Rectal smooth muscle tissue (tissue), 1 donor: Measurements from ENCODE around the gene GPR160.

Source experiments
- H3K27ac ChIP-seq: one replicate; pipeline ENCODE4 v1.7.0; 2013; ENCODE audit warnings: low read depth, low read length, inconsistent platforms
- H3K27me3 ChIP-seq: one replicate; pipeline ENCODE4 v1.7.0; 2013; ENCODE audit warnings: low read length; ENCODE audit not compliant: control insufficient read depth, insufficient read depth
- H3K36me3 ChIP-seq: one replicate; pipeline ENCODE4 v1.7.0; 2013; ENCODE audit warnings: low read length; ENCODE audit not compliant: control insufficient read depth, insufficient read depth
- H3K4me1 ChIP-seq: one replicate; pipeline ENCODE4 v1.7.0; 2013; ENCODE audit warnings: low read length; ENCODE audit not compliant: control insufficient read depth, insufficient read depth
- H3K4me3 ChIP-seq: one replicate; pipeline ENCODE4 v1.7.0; 2013; ENCODE audit warnings: low read length
- H3K9ac ChIP-seq: one replicate; pipeline ENCODE4 v1.7.0; 2013; ENCODE audit warnings: low read length

Gene GPR160

DNA sequence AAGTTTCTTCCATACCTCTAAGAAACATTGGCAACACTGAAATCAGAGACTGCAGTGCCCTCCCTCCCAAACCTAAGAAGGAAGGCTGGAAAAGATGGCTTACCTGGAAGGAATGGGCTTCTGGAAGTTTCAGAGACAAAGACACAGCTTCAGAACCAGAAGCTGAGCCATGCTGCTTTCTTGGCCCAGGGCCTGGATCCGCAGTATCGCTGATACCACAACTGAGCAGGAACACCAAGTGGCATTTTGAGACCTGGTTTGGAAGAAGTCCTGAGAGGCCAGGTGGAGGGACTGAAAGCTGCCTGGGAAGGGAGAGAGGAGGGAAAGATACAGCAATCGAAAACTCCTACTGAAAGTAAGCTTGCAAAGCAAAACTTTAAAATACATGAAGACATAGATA, 19.8 kb downstream of the GPR160 start:
- Histone ChIP-seq H3K27ac (no peak overlapping the region), H3K36me3 (no peaks in the 10 kb centered on the region), H3K9ac (no peak overlapping the region), H3K27me3 (no peaks in the 10 kb centered on the region), H3K4me1 (no peaks in the 10 kb centered on the region), H3K4me3 (no peak overlapping the region)

DNA sequence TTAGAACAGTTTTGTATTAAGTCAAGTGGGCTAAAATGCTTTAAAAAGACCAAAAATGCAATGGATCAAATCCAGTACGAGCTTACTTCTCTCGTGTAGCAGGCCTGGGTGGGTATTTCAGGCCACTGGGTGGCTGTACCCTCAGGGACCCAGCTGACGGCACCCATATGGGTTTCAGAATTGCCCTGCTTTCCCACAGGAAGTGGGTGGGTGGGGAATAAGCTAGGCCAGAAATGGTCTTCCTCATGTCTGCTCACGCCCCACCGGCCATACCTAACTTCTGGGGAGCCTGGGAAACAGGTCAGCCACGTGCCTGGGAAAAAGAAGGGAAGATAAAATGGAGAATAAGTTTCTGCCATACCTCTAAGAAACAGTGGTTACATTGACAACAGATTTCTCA, 20.3 kb downstream of the GPR160 start:
- Histone ChIP-seq H3K27ac (no peak overlapping the region), H3K9ac (no peak overlapping the region), H3K27me3 (no peaks in the 10 kb centered on the region), H3K4me3 (no peak overlapping the region), H3K36me3 (no peaks in the 10 kb centered on the region), H3K4me1 (no peaks in the 10 kb centered on the region)

DNA sequence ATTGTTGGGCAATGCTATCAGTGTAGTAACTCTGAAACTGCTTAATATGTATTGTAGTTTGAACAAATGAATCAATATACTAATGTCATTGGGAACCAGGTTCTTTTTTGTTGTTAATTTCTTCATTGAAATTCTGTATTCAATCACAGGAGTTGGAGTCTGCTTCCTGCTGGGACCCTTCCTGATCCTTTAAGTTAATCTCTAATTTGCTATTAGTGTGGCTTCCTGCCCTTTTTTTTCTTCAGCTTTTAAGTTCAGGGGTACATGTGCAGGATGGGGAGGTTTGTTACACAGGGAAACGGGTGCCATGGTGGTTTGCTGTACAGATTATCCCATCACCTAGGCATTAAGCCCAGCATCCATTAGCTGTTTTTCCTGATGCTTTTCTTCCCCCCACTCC, 21.7 kb downstream of the GPR160 start:
- H3K27ac ChIP-seq: no peak overlapping the region
- H3K27me3 ChIP-seq: no peaks in the 10 kb centered on the region
- H3K4me3 ChIP-seq: no peak overlapping the region
- H3K4me1 ChIP-seq: no peaks in the 10 kb centered on the region
- no peaks in the 10 kb centered on the region for H3K36me3 ChIP-seq
- H3K9ac ChIP-seq: no peak overlapping the region

DNA sequence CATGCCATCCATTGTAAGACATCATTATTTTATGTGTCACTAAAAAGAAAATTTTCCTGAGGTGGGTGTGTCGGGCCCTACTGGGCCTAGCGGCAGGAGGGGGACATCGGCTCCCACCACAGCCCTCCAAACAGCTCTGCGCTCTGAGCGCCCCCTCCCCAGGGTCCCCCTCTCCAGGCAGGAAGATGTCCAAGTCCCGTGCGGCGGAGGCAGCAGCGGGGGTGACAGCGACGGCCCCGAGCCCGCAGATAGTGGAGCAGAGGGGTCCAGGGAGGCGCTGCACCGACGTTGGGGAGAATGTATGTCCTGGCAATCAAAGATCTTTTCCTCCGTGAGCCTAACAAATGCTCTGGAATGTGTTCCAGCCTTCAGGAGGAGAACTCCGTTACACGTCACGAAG, 24.3 kb downstream of the GPR160 start:
- Histone ChIP-seq H3K36me3 (no peaks in the 10 kb centered on the region), H3K27me3 (no peaks in the 10 kb centered on the region), H3K4me3 (no peak overlapping the region), H3K4me1 (no peaks in the 10 kb centered on the region), H3K27ac (no peak overlapping the region), H3K9ac (no peak overlapping the region)

DNA sequence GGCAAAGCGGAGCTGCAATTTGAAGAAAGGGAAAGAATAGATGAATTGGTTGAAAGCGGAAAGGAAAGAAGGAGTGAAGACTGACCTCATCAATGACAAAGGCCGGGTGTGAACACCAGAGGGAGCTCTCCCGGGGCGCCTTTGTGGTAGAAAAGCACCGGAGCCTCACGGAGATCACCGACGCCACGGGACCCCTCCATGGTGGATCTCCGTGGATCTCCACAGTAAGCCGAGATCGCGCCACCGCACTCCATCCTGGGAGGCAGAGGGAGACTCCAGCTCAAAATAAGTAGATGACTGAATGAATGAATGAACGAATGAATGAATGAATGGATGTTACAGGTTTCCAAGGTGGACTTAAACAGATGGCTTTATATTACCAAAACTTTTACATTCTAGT, 25.0 kb downstream of the GPR160 start:
- H3K27ac ChIP-seq: no peak overlapping the region
- no peaks in the 10 kb centered on the region for H3K36me3 ChIP-seq
- H3K9ac ChIP-seq: no peak overlapping the region
- no peaks in the 10 kb centered on the region for H3K4me1 ChIP-seq
- H3K4me3 ChIP-seq: no peak overlapping the region
- no peaks in the 10 kb centered on the region for H3K27me3 ChIP-seq

DNA sequence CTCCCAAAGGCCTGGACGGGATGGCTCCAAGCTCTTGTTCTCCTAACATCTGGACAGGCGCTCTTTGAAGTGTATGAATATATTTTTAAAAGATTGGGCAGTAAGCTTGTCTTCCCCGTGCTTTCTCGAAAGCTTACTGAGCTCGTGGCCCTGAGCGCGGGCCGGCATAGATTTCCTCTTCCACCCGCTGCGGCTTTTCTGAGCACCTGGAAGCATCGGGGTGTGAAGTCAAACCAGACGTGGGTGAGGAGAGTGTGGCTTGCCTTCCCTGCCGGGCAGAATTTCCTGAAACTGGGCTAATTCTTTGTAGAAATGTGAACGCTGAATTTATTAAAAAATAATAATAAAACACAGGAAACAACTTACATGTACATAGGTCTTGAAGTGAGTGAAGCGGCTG, 25.9 kb downstream of the GPR160 start:
- Histone ChIP-seq H3K27me3 (no peaks in the 10 kb centered on the region), H3K9ac (no peak overlapping the region), H3K27ac (no peak overlapping the region), H3K36me3 (no peaks in the 10 kb centered on the region), H3K4me1 (no peaks in the 10 kb centered on the region), H3K4me3 (no peak overlapping the region)

DNA sequence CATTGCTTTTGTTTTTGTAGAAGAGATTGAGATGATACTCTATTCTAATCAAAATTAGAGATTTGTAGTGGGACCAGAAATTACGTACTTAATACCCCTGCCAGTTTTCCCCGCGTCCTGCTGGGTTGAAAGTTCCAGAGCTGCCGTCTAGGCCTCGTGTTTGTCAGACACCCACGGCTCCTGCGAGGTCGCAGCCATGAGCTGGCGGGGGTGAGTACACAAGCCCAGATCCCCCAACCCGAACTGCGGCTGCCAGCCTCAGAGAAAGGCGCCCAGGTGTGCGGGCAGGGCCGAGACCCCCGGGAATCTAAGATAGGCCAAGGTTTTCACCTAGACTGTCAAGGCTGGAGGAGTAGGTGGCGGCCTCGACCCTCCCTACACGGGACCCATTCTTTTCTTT, 26.3 kb downstream of the GPR160 start:
- Histone ChIP-seq H3K4me1 (no peaks in the 10 kb centered on the region), H3K27me3 (no peaks in the 10 kb centered on the region), H3K36me3 (no peaks in the 10 kb centered on the region), H3K27ac (no peak overlapping the region), H3K9ac (no peak overlapping the region), H3K4me3 (no peak overlapping the region)

DNA sequence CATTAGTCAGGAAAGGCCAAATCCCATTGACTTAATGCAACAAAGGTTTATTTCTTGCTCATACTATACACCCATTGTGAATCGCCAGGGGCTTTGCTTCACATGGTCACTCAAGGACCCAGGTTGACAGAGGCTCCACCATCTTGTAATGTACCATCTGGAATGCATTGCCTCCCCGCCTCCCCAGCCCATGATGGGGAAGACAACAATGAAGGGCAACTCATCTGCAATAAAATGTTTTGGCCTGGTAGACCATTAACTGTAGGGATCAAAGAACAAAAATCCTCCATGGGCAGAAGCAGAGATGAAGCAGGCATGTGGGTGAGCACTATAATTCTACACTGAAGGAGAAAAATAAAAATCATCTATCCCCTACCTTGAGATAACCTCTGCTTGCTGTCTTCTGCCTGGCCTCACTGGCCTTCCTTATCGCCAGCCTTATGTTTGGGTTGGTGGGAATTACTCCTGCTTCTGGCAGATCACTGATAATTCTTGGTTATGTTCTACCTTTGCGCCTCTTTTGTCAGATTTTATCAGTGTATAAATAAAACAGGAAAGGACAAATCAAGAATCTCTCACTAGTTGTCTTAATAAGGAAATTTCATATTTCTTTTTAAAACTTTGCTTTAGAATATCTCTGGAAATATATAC, 37.8 kb downstream of the GPR160 start:
- H3K27me3 ChIP-seq: no peaks in the 10 kb centered on the region
- H3K36me3 ChIP-seq: no peaks in the 10 kb centered on the region
- no peak overlapping the region for H3K9ac ChIP-seq
- no peak overlapping the region for H3K4me3 ChIP-seq
- no peaks in the 10 kb centered on the region for H3K4me1 ChIP-seq
- H3K27ac ChIP-seq: no peak overlapping the region

DNA sequence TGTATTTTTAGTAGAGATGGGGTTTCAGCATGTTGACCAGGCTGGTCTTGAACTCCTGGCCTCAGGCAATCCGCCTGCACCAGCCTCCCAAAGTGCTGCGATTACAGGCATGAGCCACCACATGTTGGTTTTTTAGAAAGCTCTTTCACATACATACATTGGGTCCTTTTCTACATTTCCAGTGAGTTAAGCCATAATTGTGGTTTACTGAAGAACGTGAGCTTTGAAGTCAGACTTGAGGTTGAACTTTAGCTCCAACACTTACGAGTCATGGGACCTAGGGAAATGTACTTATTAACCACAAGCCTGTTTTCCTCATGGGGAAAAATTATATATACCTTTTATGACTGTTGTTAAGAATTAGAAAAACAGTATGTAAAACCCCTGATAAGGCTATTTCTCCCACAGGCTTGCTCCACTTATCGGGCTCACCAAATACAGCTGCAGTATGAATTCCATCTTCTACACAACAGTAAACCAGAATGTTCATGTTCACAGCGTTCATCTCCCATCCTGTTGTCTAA, 39.0 kb downstream of the GPR160 start:
- no peaks in the 10 kb centered on the region for H3K4me1 ChIP-seq
- no peaks in the 10 kb centered on the region for H3K27me3 ChIP-seq
- H3K4me3 ChIP-seq: no peak overlapping the region
- H3K9ac ChIP-seq: no peak overlapping the region
- no peak overlapping the region for H3K27ac ChIP-seq
- no peaks in the 10 kb centered on the region for H3K36me3 ChIP-seq

DNA sequence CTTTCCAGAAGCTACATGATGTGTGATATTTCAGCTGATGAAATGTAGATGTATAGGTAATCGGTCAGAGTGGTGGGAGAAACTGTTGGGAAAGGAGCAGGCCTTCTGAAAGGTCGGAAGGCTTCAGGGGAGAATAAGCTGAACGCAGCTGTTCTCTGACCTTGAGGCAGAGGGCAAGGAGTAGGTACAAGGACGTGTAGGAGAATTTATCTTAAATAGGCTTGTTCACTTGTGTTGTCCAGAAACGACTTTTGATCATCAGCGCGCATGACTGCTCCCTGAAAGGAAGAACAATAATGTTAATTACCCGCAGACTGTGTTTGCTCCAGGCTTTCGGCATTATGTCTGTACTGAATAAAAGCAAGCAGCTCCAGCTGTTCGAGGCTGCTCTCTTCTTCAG, 39.6 kb downstream of the GPR160 start:
- H3K4me3 ChIP-seq: no peak overlapping the region
- H3K27ac ChIP-seq: no peak overlapping the region
- H3K9ac ChIP-seq: no peak overlapping the region

DNA sequence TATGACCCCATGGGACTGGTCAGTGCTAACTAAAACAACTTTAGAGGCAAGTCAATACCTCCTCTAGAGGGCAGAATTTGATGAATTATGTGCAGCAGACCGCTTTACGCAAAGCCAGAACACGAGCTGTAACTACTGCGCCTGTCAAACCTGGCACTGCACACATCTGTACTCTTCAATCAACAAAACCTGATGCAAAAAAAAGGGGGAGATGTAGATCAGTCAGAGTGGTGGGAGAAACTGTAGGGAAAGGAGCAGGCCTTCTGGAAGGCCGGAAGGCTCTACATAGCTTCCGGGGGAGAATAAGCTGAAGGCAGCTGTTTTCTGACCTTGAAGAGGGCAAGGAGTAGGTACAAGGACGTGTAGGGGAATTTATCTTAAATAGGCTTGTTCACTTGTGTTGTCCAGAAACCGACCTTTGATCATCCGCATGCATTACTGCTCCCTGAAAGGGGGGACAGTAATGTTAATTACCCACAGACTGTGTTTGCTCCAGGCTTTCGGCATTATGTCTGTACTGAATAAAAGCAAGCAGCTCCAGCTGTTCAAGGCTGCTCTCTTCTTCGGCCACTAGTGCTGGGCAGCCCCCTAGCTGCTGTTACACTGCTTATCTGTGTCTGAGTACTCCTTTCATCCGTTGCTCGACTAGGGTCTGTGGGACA, 41.0 kb downstream of the GPR160 start:
- no peaks in the 10 kb centered on the region for H3K36me3 ChIP-seq
- H3K27ac ChIP-seq: no peak overlapping the region
- H3K27me3 ChIP-seq: no peaks in the 10 kb centered on the region
- H3K4me1 ChIP-seq: no peaks in the 10 kb centered on the region
- H3K9ac ChIP-seq: no peak overlapping the region
- no peak overlapping the region for H3K4me3 ChIP-seq

More for the DNA sequence above, 39.6 kb downstream of the GPR160 start:
- H3K27me3 ChIP-seq: no peaks in the 10 kb centered on the region
- H3K36me3 ChIP-seq: no peaks in the 10 kb centered on the region
- H3K4me1 ChIP-seq: no peaks in the 10 kb centered on the region

DNA sequence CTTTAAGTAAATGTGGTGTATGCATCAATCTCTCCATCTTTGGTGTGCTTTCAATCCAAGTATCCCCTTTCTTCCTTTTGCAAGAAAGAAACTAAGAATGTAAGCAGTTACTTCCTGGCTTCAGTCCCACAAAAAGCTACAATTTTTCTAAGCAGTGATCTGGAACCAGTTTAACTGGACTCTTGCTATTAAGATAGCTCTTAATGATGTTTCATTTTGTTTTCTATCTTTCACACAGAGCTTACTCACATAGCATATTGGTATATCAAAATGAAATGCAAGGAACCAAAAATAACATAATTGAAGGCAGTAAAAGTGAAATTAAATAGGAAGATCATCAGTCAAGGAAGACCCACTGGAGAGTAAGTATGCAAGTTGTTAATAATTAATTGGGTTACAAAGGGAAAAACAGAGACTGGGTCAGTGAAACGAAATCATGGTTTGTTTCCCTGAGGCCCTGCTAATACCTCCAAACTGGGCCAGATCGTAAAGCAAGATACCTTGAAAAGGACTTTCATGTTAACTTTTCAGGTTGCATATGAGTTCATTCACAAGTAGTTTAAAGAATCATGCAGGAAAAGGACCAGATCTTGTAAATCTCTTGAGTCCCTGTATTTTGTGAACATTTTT, 41.9 kb downstream of the GPR160 start:
- Histone ChIP-seq H3K36me3 (no peaks in the 10 kb centered on the region), H3K9ac (no peak overlapping the region), H3K27me3 (no peaks in the 10 kb centered on the region), H3K4me3 (no peak overlapping the region), H3K27ac (no peak overlapping the region), H3K4me1 (no peaks in the 10 kb centered on the region)

DNA sequence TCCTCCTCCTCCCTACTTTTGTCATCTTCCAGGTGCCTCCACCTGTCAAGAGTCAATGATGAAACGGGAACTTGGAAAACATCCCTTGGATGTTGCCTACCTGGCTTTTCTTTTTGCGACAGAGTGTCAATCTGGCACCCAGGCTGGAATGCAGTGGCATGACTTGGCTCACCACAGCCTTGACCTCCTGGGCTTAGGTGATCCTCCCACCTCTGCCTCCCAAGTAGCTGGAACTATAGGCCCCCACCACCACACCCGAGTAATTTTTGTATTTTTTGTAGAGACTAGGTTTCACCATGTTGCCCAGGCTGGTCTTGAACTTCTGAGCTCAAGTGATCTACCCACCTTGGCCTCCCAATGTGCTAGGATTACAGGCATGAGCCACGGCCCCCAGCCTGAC, 42.8 kb downstream of the GPR160 start:
- Histone ChIP-seq H3K4me1 (no peaks in the 10 kb centered on the region), H3K27ac (no peak overlapping the region), H3K27me3 (no peaks in the 10 kb centered on the region), H3K9ac (no peak overlapping the region), H3K4me3 (no peak overlapping the region), H3K36me3 (peaks cover 2% of the 10 kb centered on the region)
